Measurements from ENCODE around the gene COX4I2. TPM values are rescaled to one million over a fixed set of nuclear protein-coding genes. Genes with fewer than 3 reads are reported as not detected.

The COX4I2 gene
- total and polyA plus RNA-seq, 2 donors from 2014 or later: 1.3 to 6.9 TPM

GRCh38 chr20:31653561-31653960 lies 15.8 kb downstream of the COX4I2 start:
- intact Hi-C loops (cut with DNase I): no loop called here
- TF ChIP-seq CTCF (IDR thresholded peaks at IDR 0.05; ENCODE audit: borderline replicate concordance, extremely low read depth, insufficient read depth): no peak
- no peaks in the 10 kb centered on the region for H3K9me3 ChIP-seq (ENCODE audit: control insufficient read depth in 2 of 3, insufficient read depth in 1 of 3, low read length in 3 of 3)
- no peak overlapping the region for H3K4me3 ChIP-seq (ENCODE audit: low read length in 3 of 3)
- no peaks in the 10 kb centered on the region for H3K27me3 ChIP-seq (ENCODE audit: control insufficient read depth, insufficient read depth, low read length)
- no peak overlapping the region for H3K9ac ChIP-seq (ENCODE audit: low read length in 3 of 3)
- DNase-seq (no peak), FAIRE-seq (no peak)
- no peaks in the 10 kb centered on the region for H3K36me3 ChIP-seq (ENCODE audit: control insufficient read depth in 2 of 3, insufficient read depth in 3 of 3, low read length in 3 of 3)
- no peaks in the 10 kb centered on the region for H3K4me1 ChIP-seq (ENCODE audit: control insufficient read depth in 2 of 3, insufficient read depth in 2 of 3, low read depth in 1 of 3, low read length in 3 of 3)
- H3K27ac ChIP-seq (ENCODE audit: low read depth in 2 of 2, low read length in 2 of 2): no peak overlapping the region

DNA sequence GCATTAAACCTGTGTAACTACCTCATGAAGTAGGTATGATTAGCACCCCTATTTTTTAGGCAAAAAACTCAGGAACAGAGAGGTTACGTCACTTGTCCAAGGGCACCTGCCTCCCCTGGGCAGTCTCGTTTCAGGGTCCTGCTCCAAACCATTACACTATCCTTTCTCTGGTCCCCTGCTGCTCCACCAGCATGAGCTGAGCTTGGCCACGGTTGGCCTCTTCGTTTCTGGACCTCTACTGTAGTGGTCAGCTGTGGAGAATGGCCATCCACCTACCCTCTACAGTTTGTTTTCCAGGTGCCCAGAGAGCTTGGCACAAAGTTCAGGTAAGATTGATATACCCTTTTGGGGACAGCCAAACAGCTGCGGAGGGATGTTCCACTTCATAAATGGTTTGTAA lies 16.8 kb downstream of the COX4I2 start:
- H3K27ac ChIP-seq (ENCODE audit: low read depth in 2 of 2, low read length in 2 of 2): no peak overlapping the region
- no peak for DNase-seq
- H3K9ac ChIP-seq (ENCODE audit: low read length in 3 of 3): no peak overlapping the region
- H3K9me3 ChIP-seq (ENCODE audit: control insufficient read depth in 2 of 3, insufficient read depth in 1 of 3, low read length in 3 of 3): no peaks in the 10 kb centered on the region
- intact Hi-C loops (cut with DNase I): no loop called here
- no peak for FAIRE-seq
- no peak for TF ChIP-seq CTCF (IDR thresholded peaks at IDR 0.05; ENCODE audit: borderline replicate concordance, extremely low read depth, insufficient read depth)
- H3K4me3 ChIP-seq (ENCODE audit: low read length in 3 of 3): no peak overlapping the region
- no peaks in the 10 kb centered on the region for H3K36me3 ChIP-seq (ENCODE audit: control insufficient read depth in 2 of 3, insufficient read depth in 3 of 3, low read length in 3 of 3)
- H3K4me1 ChIP-seq (ENCODE audit: control insufficient read depth in 2 of 3, insufficient read depth in 2 of 3, low read depth in 1 of 3, low read length in 3 of 3): no peaks in the 10 kb centered on the region
- no peaks in the 10 kb centered on the region for H3K27me3 ChIP-seq (ENCODE audit: control insufficient read depth, insufficient read depth, low read length)

DNA sequence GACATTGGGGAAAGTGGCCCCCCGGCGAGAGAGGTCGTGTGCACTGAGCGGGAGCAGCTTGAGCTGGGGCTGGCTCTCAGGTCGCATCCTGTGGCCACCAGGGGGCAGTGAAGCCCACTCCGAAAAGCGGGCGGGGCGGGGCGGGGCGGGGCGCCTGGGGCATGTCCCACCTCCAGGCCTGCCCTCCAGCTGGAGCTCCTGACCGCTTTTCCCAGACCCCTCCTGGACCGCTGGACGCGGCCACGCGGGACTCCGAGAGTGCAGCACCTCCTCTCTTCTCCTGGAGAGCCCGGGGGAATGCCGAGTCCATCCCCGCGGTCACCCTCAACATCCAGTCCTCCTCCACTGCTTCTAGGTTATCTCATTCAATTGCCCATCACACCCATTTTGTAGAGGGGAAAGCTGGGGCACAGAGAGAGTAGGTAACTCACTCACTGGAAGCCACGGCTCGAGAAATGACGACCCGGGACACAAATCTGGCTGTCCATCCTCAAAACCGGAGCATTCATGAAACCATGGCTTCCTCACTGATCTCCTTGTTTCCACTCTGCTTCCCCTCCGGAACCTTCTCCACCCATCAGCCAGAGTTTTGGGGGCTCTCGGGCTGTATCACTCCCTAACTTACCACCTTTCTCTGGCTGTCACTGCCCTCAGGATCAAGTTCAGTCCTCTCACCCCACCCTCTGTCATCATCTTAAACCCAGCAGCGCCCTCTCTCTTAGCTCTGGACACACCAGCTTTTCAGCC lies 24.1 kb downstream of the COX4I2 start:
- Histone ChIP-seq H3K27me3 (ENCODE audit: control insufficient read depth, insufficient read depth, low read length) (no peaks in the 10 kb centered on the region), H3K9ac (ENCODE audit: low read length in 3 of 3) (peak overlapping the region; percentile 26 to 40 (median 30)), H3K4me3 (ENCODE audit: low read length in 3 of 3) (peak overlapping the region; percentile 21 to 46 (median 41)), H3K36me3 (ENCODE audit: control insufficient read depth in 2 of 3, insufficient read depth in 3 of 3, low read length in 3 of 3) (peaks cover 0 to 14% (median 12%) of the 10 kb centered on the region in 3 donors), H3K4me1 (ENCODE audit: control insufficient read depth in 2 of 3, insufficient read depth in 2 of 3, low read depth in 1 of 3, low read length in 3 of 3) (peaks cover 0 to 37% (median 20%) of the 10 kb centered on the region in 3 donors), H3K9me3 (ENCODE audit: control insufficient read depth in 2 of 3, insufficient read depth in 1 of 3, low read length in 3 of 3) (no peaks in the 10 kb centered on the region), H3K27ac (ENCODE audit: low read depth in 2 of 2, low read length in 2 of 2) (peak overlapping the region; percentile 61 to 73)
- TF ChIP-seq CTCF (IDR thresholded peaks at IDR 0.05; ENCODE audit: borderline replicate concordance, extremely low read depth, insufficient read depth): peak; percentile 86
- intact Hi-C loops (cut with DNase I): no loop called here
- DNase-seq (peak; percentile 80 to 94 (median 91)), FAIRE-seq (no peak)
